Keratinocyte (primary cell): ENCODE data around the gene YAF2. TPM values are rescaled to one million over a fixed set of nuclear protein-coding genes. Genes with fewer than 3 reads are reported as not detected.
"Not testable (repeated sequence)": the region's sequence is repeated elsewhere in the genome, so short reads cannot be mapped to it uniquely, and the experiment has no call there.

Source experiments
- DNase-seq: peaks from one replicate; pipeline ENCODE4 v3.0.0-alpha.2; 2011; ENCODE audit warnings: low read depth, missing footprints, low spot score
- FAIRE-seq: peaks from 2 replicates; lab custom pipeline; 2011; peaks lifted over from hg19 to GRCh38; lab: Jason Lieb, UNC
- H2AFZ ChIP-seq: 2 replicates; pipeline ENCODE4 v1.6.0; 2012; ENCODE audit warnings: low read length, control low read depth, inconsistent platforms; ENCODE audit not compliant: control insufficient read depth
- H3K27ac ChIP-seq: 2 replicates; pipeline ENCODE4 v1.5.1; 2011; ENCODE audit warnings: low read length; ENCODE audit not compliant: control insufficient read depth, insufficient read depth
- H3K27me3 ChIP-seq: 3 replicates; pipeline ENCODE4 v1.6.0; 2011; ENCODE audit warnings: low read length; ENCODE audit not compliant: control insufficient read depth, insufficient read depth; ENCODE audit errors: extremely low read depth
- H3K36me3 ChIP-seq, 2 experiments: 2 replicates in 1 of 2; 3 replicates in 1 of 2; pipeline ENCODE4 v1.5.1; 2011; ENCODE audit warnings: low read length in 2 of 2, mild to moderate bottlenecking in 1 of 2; ENCODE audit not compliant: control insufficient read depth in 2 of 2, insufficient read depth in 2 of 2; ENCODE audit errors: extremely low read depth in 1 of 2
- H3K4me1 ChIP-seq: 3 replicates; pipeline ENCODE4 v1.5.1; 2011; ENCODE audit warnings: low read length; ENCODE audit not compliant: control insufficient read depth, insufficient read depth; ENCODE audit errors: extremely low read depth
- H3K4me2 ChIP-seq: 3 replicates; pipeline ENCODE4 v1.6.0; 2011; ENCODE audit warnings: low read depth, low read length; ENCODE audit not compliant: control insufficient read depth, insufficient read depth; ENCODE audit errors: extremely low read depth
- H3K4me3 ChIP-seq, 3 experiments: fragments of 200-600 bp in 1 of 3; sonication (generic) in 1 of 3; 2 replicates in 2 of 3; 3 replicates in 1 of 3; pipeline ENCODE4 v1.5.1; 2011 to 2016; ENCODE audit warnings: low read length in 3 of 3, mild to moderate bottlenecking in 3 of 3, control low read depth in 2 of 3, inconsistent platforms in 1 of 3, low read depth in 1 of 3, mixed read lengths in 1 of 3, mixed run types in 1 of 3, moderate library complexity in 1 of 3; ENCODE audit not compliant: control insufficient read depth in 2 of 3, insufficient read depth in 2 of 3; ENCODE audit errors: extremely low read depth in 1 of 3
- H3K79me2 ChIP-seq: 2 replicates; pipeline ENCODE4 v1.6.0; 2012; ENCODE audit warnings: low read length; ENCODE audit not compliant: control insufficient read depth, insufficient read depth
- H3K9ac ChIP-seq: 3 replicates; pipeline ENCODE4 v1.6.0; 2011; ENCODE audit warnings: low read length; ENCODE audit not compliant: control insufficient read depth, insufficient read depth; ENCODE audit errors: extremely low read depth
- H3K9me1 ChIP-seq: 3 replicates; pipeline ENCODE4 v1.6.0; 2011; ENCODE audit warnings: low read length; ENCODE audit not compliant: control insufficient read depth, insufficient read depth; ENCODE audit errors: extremely low read depth
- H3K9me3 ChIP-seq: 2 replicates; pipeline ENCODE4 v1.5.1; 2012; ENCODE audit warnings: low read depth, low read length; ENCODE audit not compliant: control insufficient read depth
- H4K20me1 ChIP-seq: 3 replicates; pipeline ENCODE4 v1.6.0; 2011; ENCODE audit warnings: low read length; ENCODE audit not compliant: control insufficient read depth, insufficient read depth; ENCODE audit errors: extremely low read depth
- EZH2 ChIP-seq: IDR thresholded peaks from one replicate; pipeline ENCODE4 v1.6.1; 2012; ENCODE audit warnings: inconsistent platforms, mild to moderate bottlenecking, low read length, moderate library complexity
- dilution Hi-C: fragments of 300-500 bp; cut with MboI; formaldehyde crosslinking; loops from one replicate; pipeline ENCODE4 v1.7.0; 2020; ENCODE audit warnings: low sequenced_read_pairs; ENCODE audit not compliant: extremely low pct_ligation_motif_present
- polyA plus RNA-seq, 5 experiments: library from polyadenylated mRNA; depleted of rRNA in 3 of 5; stranded (reverse) in 3 of 5; stranded (forward) in 1 of 5; unstranded in 1 of 5; fragments of >200 nt; gene quantifications; 1 replicate in 1 of 5; 2 replicates in 3 of 5; 3 replicates in 1 of 5; pipeline versions ENCODE4 v1.2.1 to v1.2.3, GENCODE V29; 2011 to 2012; ENCODE audit warnings: missing spikeins in 2 of 5, low read depth in 1 of 5, low replicate concordance in 1 of 5
- TF ChIP-seq, protein P1 (sequence below), 3 experiments: IDR thresholded peaks in 1 of 3; conservative IDR thresholded peaks in 1 of 3; optimal IDR thresholded peaks in 1 of 3; 2 replicates in 2 of 3; 3 replicates in 1 of 3; pipeline versions ENCODE3 to v1.5.1; 2011; ENCODE audit warnings: low read length in 3 of 3, mild to moderate bottlenecking in 3 of 3, moderate library complexity in 2 of 3, control low read depth in 1 of 3, inconsistent platforms in 1 of 3; ENCODE audit not compliant: insufficient read depth in 2 of 3; ENCODE audit errors: extremely low read depth in 1 of 3

YAF2 gene
- polyA plus RNA-seq, 1 donor (not counting 4 experiments of a cell fraction or from before 2014, with no cell fraction given), result 15.3 TPM

DNA sequence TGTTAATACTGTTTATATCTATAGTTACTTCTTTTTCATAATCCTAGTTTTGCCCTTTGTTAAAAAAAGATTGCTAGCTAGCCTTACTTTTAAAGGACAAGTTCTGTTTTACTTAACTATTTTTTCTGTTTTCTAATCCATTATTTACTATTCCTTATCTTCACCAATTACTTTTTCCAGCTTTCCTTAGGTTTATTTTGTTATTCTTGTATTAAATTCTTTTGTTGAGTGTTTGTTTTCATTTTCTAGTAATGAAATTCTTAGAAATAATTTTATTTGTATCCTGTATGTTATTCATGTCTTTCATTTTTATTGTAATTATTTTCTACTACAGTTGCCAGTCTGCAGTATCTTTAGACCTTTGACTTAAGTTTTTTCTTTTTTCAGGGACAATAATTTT, 47.7 kb downstream of the YAF2 start:
- no peak overlapping the region for H3K4me2 ChIP-seq
- TF ChIP-seq, protein P1, sequence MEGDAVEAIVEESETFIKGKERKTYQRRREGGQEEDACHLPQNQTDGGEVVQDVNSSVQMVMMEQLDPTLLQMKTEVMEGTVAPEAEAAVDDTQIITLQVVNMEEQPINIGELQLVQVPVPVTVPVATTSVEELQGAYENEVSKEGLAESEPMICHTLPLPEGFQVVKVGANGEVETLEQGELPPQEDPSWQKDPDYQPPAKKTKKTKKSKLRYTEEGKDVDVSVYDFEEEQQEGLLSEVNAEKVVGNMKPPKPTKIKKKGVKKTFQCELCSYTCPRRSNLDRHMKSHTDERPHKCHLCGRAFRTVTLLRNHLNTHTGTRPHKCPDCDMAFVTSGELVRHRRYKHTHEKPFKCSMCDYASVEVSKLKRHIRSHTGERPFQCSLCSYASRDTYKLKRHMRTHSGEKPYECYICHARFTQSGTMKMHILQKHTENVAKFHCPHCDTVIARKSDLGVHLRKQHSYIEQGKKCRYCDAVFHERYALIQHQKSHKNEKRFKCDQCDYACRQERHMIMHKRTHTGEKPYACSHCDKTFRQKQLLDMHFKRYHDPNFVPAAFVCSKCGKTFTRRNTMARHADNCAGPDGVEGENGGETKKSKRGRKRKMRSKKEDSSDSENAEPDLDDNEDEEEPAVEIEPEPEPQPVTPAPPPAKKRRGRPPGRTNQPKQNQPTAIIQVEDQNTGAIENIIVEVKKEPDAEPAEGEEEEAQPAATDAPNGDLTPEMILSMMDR (optimal IDR thresholded peaks at IDR 0.05 in 1 of 3, IDR thresholded peaks at IDR 0.05 in 1 of 3, conservative IDR thresholded peaks at IDR 0.05 in 1 of 3; ENCODE audit: extremely low read depth in 1 of 3, insufficient read depth in 2 of 3, low read length in 3 of 3), result no peak
- no peak for TF ChIP-seq EZH2
- no peak overlapping the region for H2AFZ ChIP-seq
- no peak overlapping the region for H3K9ac ChIP-seq
- no peak overlapping the region for H3K27ac ChIP-seq
- H3K9me3 ChIP-seq, result no peaks in the 10 kb centered on the region
- H3K36me3 ChIP-seq, result no peaks in the 10 kb centered on the region
- no peak overlapping the region for H3K4me3 ChIP-seq
- dilution Hi-C loops, result no loop called here
- no peaks in the 10 kb centered on the region for H3K9me1 ChIP-seq
- H4K20me1 ChIP-seq, result no peaks in the 10 kb centered on the region
- H3K79me2 ChIP-seq, result no peaks in the 10 kb centered on the region
- FAIRE-seq, result no peak
- H3K27me3 ChIP-seq, result no peaks in the 10 kb centered on the region
- peaks cover 4% of the 10 kb centered on the region for H3K4me1 ChIP-seq
- DNase-seq, result no peak

DNA sequence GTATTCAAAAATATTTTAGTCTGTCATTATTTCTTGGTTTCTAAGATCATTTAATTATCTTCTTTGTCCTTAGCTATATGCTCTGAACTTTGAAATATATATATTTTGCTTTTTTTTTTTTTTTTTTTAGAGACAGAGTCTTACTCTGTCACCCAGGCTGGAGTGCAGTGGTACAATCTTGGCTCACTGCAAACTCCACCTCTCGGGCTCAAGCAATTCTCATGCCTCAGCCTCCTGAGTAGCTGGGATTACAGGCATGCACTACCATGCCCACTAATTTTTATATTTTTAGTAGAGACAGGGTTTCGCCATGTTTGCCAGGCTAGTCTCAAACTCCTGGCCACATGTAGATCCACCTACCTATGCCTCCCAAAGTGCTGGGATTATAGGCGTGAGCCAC, 49.8 kb downstream of the YAF2 start:
- H3K9me1 ChIP-seq, H3K9ac ChIP-seq, H3K9me3 ChIP-seq, H3K4me1 ChIP-seq, H3K27ac ChIP-seq, dilution Hi-C loops, H3K4me2 ChIP-seq, H3K79me2 ChIP-seq, H2AFZ ChIP-seq, H4K20me1 ChIP-seq, FAIRE-seq, H3K4me3 ChIP-seq, H3K27me3 ChIP-seq, DNase-seq, H3K36me3 ChIP-seq: not testable (repeated sequence)

DNA sequence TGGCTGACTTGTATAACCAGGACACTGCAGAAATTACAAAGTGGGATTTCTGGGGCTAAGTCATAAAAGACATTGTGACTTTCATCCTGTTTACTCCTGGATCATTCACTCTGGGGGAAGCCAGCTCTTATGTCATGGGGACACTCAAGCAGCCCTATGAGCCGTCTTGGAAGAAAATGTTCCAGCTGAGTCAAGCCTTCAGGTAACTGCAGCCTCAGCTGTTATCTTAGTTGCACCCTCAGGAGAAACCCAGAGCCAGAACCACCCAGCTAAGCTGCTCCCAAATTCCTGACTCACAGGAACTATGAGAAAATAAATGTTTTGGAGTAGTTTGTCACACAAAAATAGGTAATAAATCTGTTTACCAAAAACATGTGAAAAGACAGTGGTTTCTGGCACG, 50.2 kb downstream of the YAF2 start:
- Histone ChIP-seq H3K4me1 (peaks cover 4% of the 10 kb centered on the region), H3K4me2 (no peak overlapping the region), H3K79me2 (no peaks in the 10 kb centered on the region), H3K4me3 (no peak overlapping the region), H3K9me1 (no peaks in the 10 kb centered on the region), H3K36me3 (no peaks in the 10 kb centered on the region), H3K27me3 (no peaks in the 10 kb centered on the region), H3K9ac (no peak overlapping the region), H4K20me1 (no peaks in the 10 kb centered on the region), H3K9me3 (no peaks in the 10 kb centered on the region), H3K27ac (no peak overlapping the region), H2AFZ (no peak overlapping the region)
- FAIRE-seq (no peak), DNase-seq (no peak)
- dilution Hi-C loops, result no loop called here
- TF ChIP-seq, protein P1 (optimal IDR thresholded peaks at IDR 0.05 in 1 of 3, IDR thresholded peaks at IDR 0.05 in 1 of 3, conservative IDR thresholded peaks at IDR 0.05 in 1 of 3; ENCODE audit: extremely low read depth in 1 of 3, insufficient read depth in 2 of 3, low read length in 3 of 3), result no peak
- no peak for TF ChIP-seq EZH2
